ENCODE measurements around the gene DGAT2L6.

Gene DGAT2L6

GRCh38 chrX:70172964-70173363 lies 4.3 kb upstream of the DGAT2L6 start:
- Histone ChIP-seq H3F3A (ENCODE audit: insufficient read depth, low read length) (no peaks in the 10 kb centered on the region), H3K4me2 (ENCODE audit: low read length) (no peak overlapping the region), H3K4me1 (ENCODE audit: insufficient read depth, low read length, severe bottlenecking) (peaks cover 25% of the 10 kb centered on the region), H4K20me1 (ENCODE audit: insufficient read depth, low read length) (no peaks in the 10 kb centered on the region), H3K9me2 (ENCODE audit: low read depth, low read length) (no peaks in the 10 kb centered on the region), H3K36me3 (ENCODE audit: insufficient read depth, low read length) (no peaks in the 10 kb centered on the region), H3K9ac (ENCODE audit: low read length) (no peak overlapping the region), H3K79me2 (ENCODE audit: insufficient read depth, low read length) (no peaks in the 10 kb centered on the region), H3K9me3 (ENCODE audit: low read length) (no peaks in the 10 kb centered on the region), H3K27ac (ENCODE audit: low read depth, low read length, poor library complexity, severe bottlenecking) (no peak overlapping the region), H3K27me3 (ENCODE audit: insufficient read depth, low read length) (no peaks in the 10 kb centered on the region), H2AFZ (ENCODE audit: low read length) (no peak overlapping the region), H3K4me3 (ENCODE audit: low read depth, low read length, poor library complexity, severe bottlenecking) (no peak overlapping the region)
- no peak for TF ChIP-seq CTCF (IDR thresholded peaks at IDR 0.05; ENCODE audit: low read length)
- no peak for TF ChIP-seq EZH2 (IDR thresholded peaks at IDR 0.05; ENCODE audit: borderline replicate concordance, low read length)

- Histone ChIP-seq H3K27me3 (ENCODE audit: insufficient read depth, low read length) (no peaks in the 10 kb centered on the region), H3K4me1 (ENCODE audit: insufficient read depth, low read length, severe bottlenecking) (peaks cover 15% of the 10 kb centered on the region), H3K4me3 (ENCODE audit: low read depth, low read length, poor library complexity, severe bottlenecking) (no peak overlapping the region), H3F3A (ENCODE audit: insufficient read depth, low read length) (no peaks in the 10 kb centered on the region), H3K36me3 (ENCODE audit: insufficient read depth, low read length) (no peaks in the 10 kb centered on the region), H2AFZ (ENCODE audit: low read length) (no peak overlapping the region), H4K20me1 (ENCODE audit: insufficient read depth, low read length) (no peaks in the 10 kb centered on the region), H3K4me2 (ENCODE audit: low read length) (no peak overlapping the region), H3K27ac (ENCODE audit: low read depth, low read length, poor library complexity, severe bottlenecking) (no peak overlapping the region), H3K9me3 (ENCODE audit: low read length) (no peaks in the 10 kb centered on the region), H3K9me2 (ENCODE audit: low read depth, low read length) (no peaks in the 10 kb centered on the region), H3K9ac (ENCODE audit: low read length) (no peak overlapping the region), H3K79me2 (ENCODE audit: insufficient read depth, low read length) (no peaks in the 10 kb centered on the region)
- TF ChIP-seq CTCF (IDR thresholded peaks at IDR 0.05; ENCODE audit: low read length) (no peak), EZH2 (IDR thresholded peaks at IDR 0.05; ENCODE audit: borderline replicate concordance, low read length) (no peak)
Measured at GRCh38 chrX:70174754-70175153, 2.5 kb upstream of the DGAT2L6 start.

GRCh38 chrX:70175338-70175737 lies 1.9 kb upstream of the DGAT2L6 start:
- Histone ChIP-seq H3K79me2 (ENCODE audit: insufficient read depth, low read length) (no peaks in the 10 kb centered on the region), H3K4me3 (ENCODE audit: low read depth, low read length, poor library complexity, severe bottlenecking) (no peak overlapping the region), H3K27me3 (ENCODE audit: insufficient read depth, low read length) (no peaks in the 10 kb centered on the region), H3K36me3 (ENCODE audit: insufficient read depth, low read length) (no peaks in the 10 kb centered on the region), H3K4me1 (ENCODE audit: insufficient read depth, low read length, severe bottlenecking) (peaks cover 15% of the 10 kb centered on the region), H2AFZ (ENCODE audit: low read length) (no peak overlapping the region), H3K27ac (ENCODE audit: low read depth, low read length, poor library complexity, severe bottlenecking) (no peak overlapping the region), H3K9me3 (ENCODE audit: low read length) (no peaks in the 10 kb centered on the region), H4K20me1 (ENCODE audit: insufficient read depth, low read length) (no peaks in the 10 kb centered on the region), H3K4me2 (ENCODE audit: low read length) (no peak overlapping the region), H3F3A (ENCODE audit: insufficient read depth, low read length) (no peaks in the 10 kb centered on the region), H3K9ac (ENCODE audit: low read length) (no peak overlapping the region), H3K9me2 (ENCODE audit: low read depth, low read length) (no peaks in the 10 kb centered on the region)
- TF ChIP-seq CTCF (IDR thresholded peaks at IDR 0.05; ENCODE audit: low read length) (no peak), EZH2 (IDR thresholded peaks at IDR 0.05; ENCODE audit: borderline replicate concordance, low read length) (no peak)
